Left colon (tissue), 2 donors: Measurements from ENCODE around the gene IL17REL. TPM values are rescaled to one million over a fixed set of nuclear protein-coding genes. Genes with fewer than 3 reads are reported as not detected.
A peak's percentile ranks its signal among the peaks of the same experiment; 100 is the strongest.

Source experiments
- ATAC-seq: fragments of 200-7000 bp; cut with Tn5 transposase; one replicate; pipeline ENCODE4 v1.9.1; 2020; ENCODE audit warnings: mild to moderate bottlenecking, moderate library complexity
- DNase-seq, 2 donors: peaks; one replicate each; pipeline ENCODE4 v3.0.0-alpha.2; 2020
- intact Hi-C, 2 donors: fragments of 100-400 bp; cut with DNase I in 1 of 2; cut with micrococcal nuclease in 1 of 2; formaldehyde crosslinking; loops; one replicate each; pipeline versions ENCODE4 v1.11.2 to v1.14.0; 2022; cut with DNase I, micrococcal nuclease
- total RNA-seq, 2 donors: library from RNA; stranded (reverse); fragmentation: NEBNext Ultra II Directional; extraction: Animal tissue kit (Norgen Biotek cat#: 25700); gene quantifications; one replicate each; pipeline ENCODE4 v1.2.1, GENCODE V29; 2021
- donor health status: DM: no; HTN: no; CAD: no.
- donor health status: DM: yes; HTN: yes; CAD: no.

The IL17REL gene
- total RNA-seq, 2 donors from 2014 or later: 0.17 to 0.31 TPM

- ATAC-seq: peak; percentile 5
- intact Hi-C loops: no loop called here
These were observed 36.0 kb downstream of the IL17REL start for GRCh38 chr22:49976439-49977175.

GRCh38 chr22:49975543-49976389 lies 36.8 kb downstream of the IL17REL start:
- ATAC-seq (peak; percentile 13), DNase-seq (peak; percentile 19 to 58)
- intact Hi-C loops: no loop called here

More at GRCh38 chr22:49976439-49977175, 36.0 kb downstream of the IL17REL start:
- no peak for DNase-seq

DNA sequence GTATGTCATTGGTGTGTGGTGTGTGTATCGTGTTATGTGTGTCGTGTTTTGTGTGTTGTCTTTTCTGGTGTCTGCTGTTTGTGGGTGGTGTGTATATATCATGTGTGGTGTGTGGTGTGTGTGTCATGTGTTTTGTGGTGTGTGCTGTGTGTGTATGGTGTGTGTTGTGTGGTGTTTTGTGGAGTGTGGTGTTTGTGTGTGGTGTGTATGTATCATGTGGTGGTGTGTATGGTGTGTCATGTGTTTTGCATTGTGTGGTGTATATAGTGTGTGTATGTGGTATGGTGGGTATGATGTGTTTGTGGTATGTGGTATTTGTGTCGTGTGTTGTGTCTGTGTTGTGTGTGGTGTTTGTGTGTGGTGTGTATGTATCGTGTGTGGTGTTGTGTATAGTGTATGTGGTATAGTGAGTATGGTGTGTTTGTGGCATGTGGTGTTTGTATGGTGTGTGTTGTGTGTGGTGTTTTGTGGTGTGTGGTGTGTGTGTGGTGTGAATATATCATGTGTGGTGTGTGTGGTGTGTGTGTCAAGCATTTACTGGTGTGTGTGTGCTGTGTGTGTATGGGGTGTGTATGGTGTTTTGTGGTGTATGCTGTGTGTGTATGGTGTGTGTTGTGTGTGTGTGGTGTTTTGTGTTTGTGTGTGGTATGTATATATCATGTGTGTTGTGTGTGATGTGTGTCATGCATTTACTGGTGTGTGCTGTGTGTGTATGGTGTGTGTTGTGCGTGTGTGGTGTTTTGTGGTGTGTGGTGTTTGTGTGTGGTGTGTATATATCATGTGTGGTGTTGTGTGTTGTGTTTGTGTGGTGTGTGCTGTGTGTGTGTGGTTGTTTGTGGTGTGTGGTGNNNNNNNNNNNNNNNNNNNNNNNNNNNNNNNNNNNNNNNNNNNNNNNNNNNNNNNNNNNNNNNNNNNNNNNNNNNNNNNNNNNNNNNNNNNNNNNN lies 39.3 kb downstream of the IL17REL start:
- intact Hi-C loops: no loop called here
- DNase-seq (no peak), ATAC-seq (no peak)

GRCh38 chr22:49972163-49973017 lies 40.2 kb downstream of the IL17REL start:
- ATAC-seq (no peak), DNase-seq (peak; percentile 30 to 41)
- intact Hi-C loops: no loop called here

- intact Hi-C loops: no loop called here
- DNase-seq (peak; percentile 88 to 89), ATAC-seq (peak; percentile 76)
These were observed 41.1 kb downstream of the IL17REL start for GRCh38 chr22:49971232-49972162.

DNA sequence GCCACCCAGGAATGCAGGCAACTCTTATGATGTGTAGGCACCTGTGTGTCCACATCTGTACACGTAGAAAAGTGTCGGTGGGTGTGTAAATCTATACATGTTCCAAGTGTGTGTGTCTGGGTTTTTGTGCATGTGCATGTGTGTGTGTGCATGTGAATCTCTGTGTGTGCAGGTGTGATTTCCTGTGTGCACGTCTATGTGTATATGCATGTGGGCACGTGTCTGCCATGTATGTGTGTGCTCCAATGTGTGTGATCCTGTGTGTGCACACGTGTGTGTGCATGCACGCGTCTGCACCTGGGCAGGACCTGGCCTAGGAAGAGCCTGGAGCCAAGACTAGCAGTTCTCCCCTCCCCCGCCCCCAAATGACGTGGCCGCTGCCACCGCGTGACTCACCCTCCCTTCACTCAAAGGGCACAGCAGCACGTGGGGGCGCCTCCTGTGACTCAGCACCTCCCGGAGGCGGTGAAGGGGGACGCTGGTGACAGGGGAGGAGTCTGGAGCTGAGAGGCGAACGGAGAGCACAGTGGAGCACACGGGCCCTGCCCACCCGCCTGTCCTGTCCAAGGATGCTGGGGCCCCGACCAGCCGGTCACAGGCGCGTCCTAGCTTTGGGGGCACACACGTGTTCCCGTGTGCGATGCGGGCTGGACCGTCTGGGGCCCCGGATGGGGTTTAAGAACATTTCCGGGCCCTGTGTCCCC lies 41.9 kb downstream of the IL17REL start:
- intact Hi-C loops: no loop called here
- DNase-seq (peak; percentile 95 to 99), ATAC-seq (peak; percentile 81)

- DNase-seq: peak; percentile 23 to 41
- intact Hi-C loops: no loop called here
- no peak for ATAC-seq
These were observed 42.6 kb downstream of the IL17REL start for GRCh38 chr22:49969751-49970527.

DNA sequence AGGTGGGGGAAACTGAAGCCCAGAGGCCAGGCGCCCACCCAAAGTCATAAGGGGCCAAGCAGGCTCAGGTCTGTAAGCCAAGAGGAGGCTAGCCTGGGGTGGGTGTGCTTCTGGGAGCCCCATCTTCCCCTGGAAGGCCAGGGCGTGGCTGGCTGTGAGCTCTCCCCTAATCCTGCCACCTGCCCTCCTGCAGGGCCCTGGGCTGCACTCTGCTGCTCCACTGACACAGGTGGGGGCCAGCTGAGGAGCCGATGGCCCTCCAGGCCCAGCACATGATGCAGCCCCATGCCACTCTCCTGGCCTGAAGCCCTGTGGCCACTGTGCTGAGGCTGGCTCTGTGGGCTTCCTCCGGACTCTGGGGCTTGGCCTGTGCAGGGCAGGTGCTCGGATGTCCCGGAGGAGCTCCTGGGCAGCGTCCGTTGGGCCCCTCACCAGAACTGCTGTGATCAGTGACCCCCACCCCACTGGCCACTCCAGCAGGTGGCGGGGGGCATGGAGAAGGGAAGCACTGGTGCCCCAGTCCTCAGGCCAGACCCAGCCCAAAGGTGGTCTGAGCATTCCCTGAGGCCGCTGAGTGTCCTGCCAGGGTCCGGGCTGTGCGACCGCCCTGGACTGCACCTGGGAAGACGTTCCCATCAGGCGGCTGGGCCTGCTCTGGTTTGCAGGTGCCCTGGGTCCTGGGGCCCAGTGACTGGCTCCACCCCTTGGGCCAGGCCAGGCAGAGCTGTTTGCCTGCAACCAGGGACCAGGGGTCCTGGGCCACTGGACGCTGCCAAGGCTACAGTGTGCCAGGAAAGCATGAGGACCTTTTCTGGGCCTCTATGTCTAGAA lies 43.5 kb downstream of the IL17REL start:
- intact Hi-C loops: no loop called here
- DNase-seq (peak; percentile 19 to 28), ATAC-seq (no peak)

DNA sequence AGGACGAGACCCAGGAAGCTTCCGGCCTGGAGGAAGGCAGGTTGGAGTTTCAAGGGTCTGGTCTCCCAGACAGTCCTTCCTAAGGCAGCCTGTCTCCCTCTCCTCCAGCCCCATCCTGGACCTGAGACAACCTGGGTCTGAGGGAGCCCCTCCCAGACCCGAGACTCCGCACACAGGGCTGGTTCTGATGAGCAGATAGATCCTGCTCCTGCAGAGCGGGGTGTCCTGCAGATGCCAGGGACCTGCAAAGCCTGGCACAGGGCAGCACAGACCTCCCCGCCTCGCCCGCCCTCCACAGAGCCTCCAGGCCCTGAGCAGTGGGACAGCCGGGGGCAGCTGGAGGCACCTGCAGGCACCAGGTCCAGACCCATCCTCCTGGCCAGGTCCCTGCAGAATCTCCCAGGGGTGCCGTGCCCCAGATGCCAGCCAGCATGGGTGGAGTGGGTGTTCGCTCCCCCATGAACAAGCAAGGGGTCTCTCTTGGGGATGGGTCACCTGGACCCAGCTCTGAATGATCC lies 44.2 kb downstream of the IL17REL start:
- DNase-seq (peak in 1 of 2 donors; percentile 29), ATAC-seq (no peak)
- intact Hi-C loops: no loop called here

- intact Hi-C loops: no loop called here
- DNase-seq (peak; percentile 40 to 49), ATAC-seq (no peak)
These were observed 44.8 kb downstream of the IL17REL start for GRCh38 chr22:49967706-49968208.

- peak; percentile 44 to 47 for DNase-seq
- intact Hi-C loops: no loop called here
- ATAC-seq: no peak
These were observed 45.5 kb downstream of the IL17REL start for GRCh38 chr22:49966774-49967705.

DNA sequence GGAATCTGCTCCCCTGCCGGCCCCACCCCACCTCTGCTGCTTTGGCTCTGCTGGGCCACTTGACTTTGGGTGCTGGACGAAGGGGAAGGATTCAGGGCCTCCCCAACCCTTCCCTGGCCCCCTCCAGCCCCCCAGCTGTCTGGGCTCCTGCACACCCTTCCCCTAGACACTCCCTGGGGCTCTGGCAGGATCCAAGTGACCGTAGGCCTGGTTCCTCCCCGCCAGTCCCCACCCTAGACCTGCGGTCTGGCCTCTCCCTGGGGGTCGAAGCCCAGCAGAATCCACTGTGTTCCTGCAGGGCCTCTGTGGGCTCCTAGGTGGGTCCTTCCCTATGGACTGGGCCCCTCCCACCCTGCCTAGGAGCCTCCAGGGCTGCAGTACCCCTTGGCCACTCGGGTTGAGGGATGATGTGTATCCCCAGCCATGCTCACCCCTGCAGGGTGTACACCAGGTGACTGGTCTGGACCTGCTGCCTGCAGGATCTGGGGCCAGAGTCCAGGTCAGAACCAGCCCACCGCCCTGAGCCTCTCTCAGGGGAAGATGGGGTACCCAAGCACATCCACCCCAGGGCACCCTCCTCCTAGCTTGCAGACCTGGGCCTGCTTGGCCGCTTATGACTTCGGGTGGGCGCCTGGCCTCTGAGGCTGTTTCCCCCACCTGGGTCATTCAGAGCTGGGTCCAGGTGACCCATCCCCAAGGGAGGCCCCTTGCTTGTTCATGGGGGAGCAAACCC lies 46.4 kb downstream of the IL17REL start:
- intact Hi-C loops: no loop called here
- ATAC-seq: no peak
- DNase-seq: peak; percentile 17 to 30
